HG02943 (cell line): ENCODE measurements around the gene RMND5B.
A peak's percentile ranks its signal among the peaks of the same experiment; 100 is the strongest.
"Not testable (repeated sequence)": the region's sequence is repeated elsewhere in the genome, so short reads cannot be mapped to it uniquely, and the experiment has no call there.

Experiments
- ATAC-seq: cut with Tn5 transposase; IDR thresholded peaks from one replicate; pipeline ENCODE4 v1.9.1; 2021; ENCODE audit warnings: mild to moderate bottlenecking, low read depth, moderate library complexity; ENCODE audit not compliant: unreplicated experiment

RMND5B gene

GRCh38 chr5:178162481-178162880, 31.7 kb downstream of the RMND5B start:
- ATAC-seq, result no peak

DNA sequence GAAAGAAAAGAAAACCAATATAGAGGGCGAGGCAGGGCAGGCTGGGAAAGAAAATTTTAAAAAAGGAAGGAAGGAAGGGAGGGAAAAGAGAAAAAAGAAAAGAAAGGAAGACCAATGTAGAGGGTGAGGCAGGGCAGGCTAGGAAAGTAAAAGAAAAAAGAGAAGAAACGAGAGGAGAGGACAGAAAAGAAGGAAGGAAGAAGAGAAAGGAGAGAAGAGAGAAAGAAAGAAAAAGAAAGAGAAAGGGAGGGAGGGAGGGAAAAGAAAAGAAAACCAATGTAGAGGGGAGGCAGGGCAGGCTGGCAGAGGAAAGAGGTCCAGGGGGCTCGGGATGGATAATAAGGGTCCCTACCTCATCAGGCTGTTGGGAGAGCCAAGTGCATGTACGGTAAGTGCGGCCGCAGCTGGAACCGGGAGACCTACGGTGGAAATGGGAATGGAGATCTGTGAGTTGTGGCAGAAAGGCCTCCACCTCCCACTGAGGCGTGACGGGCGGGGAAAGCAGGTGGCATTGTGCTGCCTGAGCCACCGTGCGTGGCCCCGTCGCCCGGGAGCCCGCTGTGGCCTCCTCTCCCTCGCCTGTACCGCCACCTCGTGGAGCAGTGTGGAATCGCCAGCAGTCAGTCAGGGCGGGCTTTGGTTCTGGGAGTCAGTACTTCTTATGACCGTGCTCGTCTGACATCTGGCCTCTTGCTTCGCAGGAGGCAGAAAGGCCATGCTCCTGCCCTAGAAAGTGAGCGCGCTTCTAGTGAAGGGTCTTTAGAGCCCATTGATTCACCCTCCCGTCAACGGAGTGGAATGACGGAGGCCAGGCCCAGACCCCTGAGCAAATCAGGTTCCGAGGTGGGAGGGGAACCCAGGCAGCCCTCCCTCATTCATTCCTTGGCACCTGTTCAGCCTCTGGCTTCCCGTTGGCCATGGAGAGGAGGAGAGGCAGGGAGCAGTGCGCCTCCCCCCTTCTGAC, 33.2 kb downstream of the RMND5B start:
- ATAC-seq, result peak; percentile 91

- no peak for ATAC-seq
Observed at GRCh38 chr5:178165581-178165980, 34.8 kb downstream of the RMND5B start.

DNA sequence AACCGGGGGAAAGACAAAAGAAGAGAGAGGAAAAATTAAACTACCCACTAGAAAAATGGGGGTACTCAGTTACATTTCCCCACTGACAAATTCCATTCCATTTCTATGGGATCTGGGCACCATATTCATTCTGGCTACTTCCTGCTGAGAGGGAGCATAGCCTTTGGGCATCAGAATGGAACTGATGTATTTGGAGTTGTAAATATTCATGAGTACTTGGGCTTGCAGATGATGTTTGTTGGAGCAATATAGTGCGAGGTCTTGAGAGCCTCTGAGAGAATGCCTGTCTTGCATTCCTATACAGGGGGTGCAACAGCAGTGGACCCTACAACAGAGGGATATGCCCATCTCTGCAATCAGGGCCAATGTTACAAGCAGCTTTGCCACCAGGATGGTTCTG, 39.6 kb downstream of the RMND5B start:
- ATAC-seq, result no peak

DNA sequence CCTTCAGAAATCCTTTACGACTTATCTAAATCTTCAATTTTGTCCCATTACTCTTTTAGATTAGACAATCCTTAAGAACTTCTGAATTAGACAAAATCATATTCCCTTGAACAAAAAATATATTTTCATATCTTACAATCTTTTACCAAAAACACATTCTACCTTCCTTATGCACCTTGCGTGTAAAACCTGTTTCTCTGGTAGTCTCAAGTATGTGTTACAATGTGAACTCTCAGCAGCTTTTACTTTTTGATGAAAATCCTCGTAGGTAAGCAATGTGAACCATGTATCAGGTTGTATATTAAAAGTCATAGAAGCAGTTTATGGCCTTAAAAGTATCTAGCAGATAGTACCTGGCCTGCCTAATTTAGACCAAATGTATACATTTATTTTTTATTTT, 43.6 kb downstream of the RMND5B start:
- no peak for ATAC-seq

- no peak for ATAC-seq
Observed at GRCh38 chr5:178176791-178177190, 46.0 kb downstream of the RMND5B start.

DNA sequence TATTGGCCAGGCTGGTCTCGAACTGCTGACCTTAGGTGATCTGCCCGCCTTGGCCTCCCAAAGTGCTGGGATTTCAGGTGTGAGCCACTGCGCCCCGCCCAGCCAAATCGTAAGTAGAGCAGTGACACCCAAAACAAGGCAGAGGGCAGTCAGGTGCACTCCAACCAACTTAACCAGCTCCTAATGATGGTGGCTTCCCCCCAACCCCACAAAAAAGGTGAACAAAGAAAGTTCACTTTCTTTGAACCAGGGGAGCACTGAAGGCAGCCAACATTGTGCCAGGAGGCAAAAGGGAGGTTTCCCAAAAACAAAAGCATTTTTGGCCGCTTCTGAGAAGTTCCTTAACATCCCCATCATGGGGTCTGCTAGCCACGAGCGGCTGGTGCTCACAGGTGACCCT, 46.8 kb downstream of the RMND5B start:
- ATAC-seq, result no peak

DNA sequence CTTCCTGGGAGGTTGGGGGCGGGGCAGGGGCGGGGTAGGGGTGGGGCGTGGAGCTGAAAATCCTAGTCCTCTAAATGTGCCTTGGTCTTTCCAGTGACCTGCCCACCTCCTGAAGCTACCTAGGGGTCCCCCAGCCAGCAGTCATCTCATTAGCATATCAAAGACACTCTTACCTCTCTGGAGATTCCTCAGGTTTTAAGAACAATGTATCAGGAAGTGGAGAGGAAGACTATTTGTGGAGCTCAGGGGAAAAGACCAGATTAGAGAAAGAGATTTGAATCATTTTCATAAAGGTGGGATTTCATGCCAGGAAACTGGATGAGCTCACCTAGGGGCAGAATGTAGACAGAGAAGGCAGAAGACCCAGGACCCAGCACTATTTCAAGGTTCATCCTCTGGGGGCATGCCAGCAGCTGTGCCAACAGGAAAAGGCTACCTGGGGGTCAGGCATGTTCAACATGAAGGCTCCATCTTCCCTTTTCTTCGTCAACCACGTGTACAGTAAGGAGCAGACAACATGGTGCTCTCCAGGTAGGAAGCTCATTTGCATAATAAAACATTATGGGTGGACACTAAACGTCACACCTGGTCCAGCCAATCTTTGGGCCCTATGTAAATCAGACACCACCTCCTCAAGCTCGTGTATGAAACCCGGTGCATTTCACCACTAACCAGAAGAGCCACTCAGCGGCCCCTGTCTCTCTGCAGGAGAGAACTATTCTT, 49.5 kb downstream of the RMND5B start:
- no peak for ATAC-seq

- no peak for ATAC-seq
Observed at GRCh38 chr5:178182158-178182876, 51.5 kb downstream of the RMND5B start.

GRCh38 chr5:178186427-178186826, 55.6 kb downstream of the RMND5B start:
- no peak for ATAC-seq

- no peak for ATAC-seq
Observed at GRCh38 chr5:178187014-178187413, 56.2 kb downstream of the RMND5B start, which contains the start of gene GMCL2. Gene GMCL2, minus strand, starts transcription at chr5:178187371. Its CDS starts 72 bp downstream, at chr5:178187299.

DNA sequence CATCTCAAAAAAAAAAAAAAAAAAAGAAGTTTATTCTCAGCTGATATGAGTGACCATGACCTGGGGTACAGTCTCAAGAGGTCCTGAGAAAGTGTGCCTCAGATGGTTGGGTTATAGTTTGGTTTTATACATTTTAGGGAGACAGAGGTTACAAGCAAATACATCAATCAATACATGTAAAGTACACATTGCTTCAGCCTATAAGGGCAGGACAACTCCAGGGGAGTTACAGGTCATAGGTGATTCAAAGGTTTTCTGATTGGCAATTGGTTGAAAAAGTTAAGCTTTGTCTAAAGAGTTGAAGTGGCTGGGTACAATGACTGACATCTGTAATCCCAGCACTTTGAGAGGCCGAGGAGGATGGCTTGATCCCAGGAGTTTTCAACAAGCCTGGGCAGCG, 58.6 kb downstream of the RMND5B start:
- ATAC-seq, result no peak

GRCh38 chr5:178191661-178192060, 60.8 kb downstream of the RMND5B start:
- ATAC-seq, result no peak

GRCh38 chr5:178192244-178192643, 61.4 kb downstream of the RMND5B start:
- no peak for ATAC-seq

DNA sequence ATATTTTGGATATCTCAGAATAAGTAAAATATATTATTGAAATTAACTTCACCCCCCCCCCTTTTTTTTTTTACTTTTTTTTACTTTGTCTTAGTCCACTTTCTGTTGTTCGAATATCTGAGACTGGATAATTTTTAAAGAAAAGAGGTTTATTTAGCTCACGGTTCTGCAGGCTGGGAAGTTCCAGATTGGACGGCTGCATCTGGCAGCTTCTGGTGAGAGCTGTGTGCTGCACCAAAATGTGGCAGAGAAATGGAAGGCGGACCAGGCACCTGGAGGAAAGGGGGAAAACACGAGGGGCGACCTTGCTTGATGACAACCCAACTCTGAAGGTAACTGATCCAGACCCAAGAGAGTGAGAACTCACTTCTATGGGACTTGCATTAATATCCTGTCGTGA, 62.0 kb downstream of the RMND5B start:
- ATAC-seq, result no peak

GRCh38 chr5:178193251-178193809, 62.5 kb downstream of the RMND5B start:
- no peak for ATAC-seq

- no peak for ATAC-seq
Observed at GRCh38 chr5:178194026-178194425, 63.2 kb downstream of the RMND5B start.

DNA sequence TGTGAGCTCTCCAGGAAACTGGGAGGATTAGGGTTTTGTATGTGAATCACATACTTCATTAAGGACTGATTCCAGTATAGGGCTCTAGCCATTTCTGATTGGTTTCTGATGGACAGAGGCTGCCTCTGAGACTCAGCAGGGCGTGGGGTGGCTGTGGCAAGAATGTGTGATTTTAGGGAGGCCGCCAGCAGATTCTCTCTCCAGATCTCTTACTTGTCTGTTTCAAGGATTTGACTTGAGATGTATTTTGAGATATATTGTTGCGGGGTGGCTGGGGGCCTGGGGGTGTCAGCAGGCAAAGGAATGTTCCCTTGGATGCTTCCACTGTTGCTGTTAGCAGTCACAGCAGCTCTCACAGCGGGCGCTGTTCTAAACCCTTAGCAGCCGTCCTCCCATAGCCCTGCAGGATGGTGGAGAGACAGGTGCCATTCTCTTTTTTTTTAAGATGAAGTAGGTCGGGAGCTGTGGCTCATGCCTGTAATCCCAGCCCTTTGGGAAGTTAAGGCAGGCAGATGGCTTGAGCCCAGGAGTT, 65.5 kb downstream of the RMND5B start:
- ATAC-seq, result no peak

DNA sequence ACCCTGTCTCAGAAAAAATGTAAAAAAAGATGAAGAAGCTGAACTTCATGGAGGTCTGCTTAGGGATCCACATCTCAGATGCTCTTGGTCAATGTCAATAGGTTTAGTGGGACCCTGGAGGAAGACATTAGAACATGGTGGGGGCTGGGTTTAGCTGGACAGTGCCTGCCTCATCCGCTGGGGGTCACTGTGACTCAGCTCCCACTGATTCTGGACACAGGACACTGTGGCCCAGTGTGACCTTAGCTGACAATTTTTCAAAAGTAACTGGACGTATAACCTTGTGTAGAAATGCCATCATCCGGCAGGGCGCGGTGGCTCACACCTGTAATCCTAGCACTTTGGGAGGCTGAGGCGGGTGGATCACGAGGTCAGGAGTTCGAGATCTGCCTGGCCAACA, 66.2 kb downstream of the RMND5B start:
- no peak for ATAC-seq

GRCh38 chr5:178198151-178198550, 67.3 kb downstream of the RMND5B start:
- not testable (repeated sequence) for ATAC-seq
